Gastroesophageal sphincter (tissue), 4 donors: ENCODE measurements around the gene NRXN3. TPM values are rescaled to one million over a fixed set of nuclear protein-coding genes. Genes with fewer than 3 reads are reported as not detected.

Experiments used
- ATAC-seq: fragments of 150-250 bp; one replicate; pipeline ENCODE4 v1.9.1; 2016; ENCODE audit warnings: mild to moderate bottlenecking, moderate library complexity
- H3K27ac ChIP-seq, 4 donors: fragments of 200-600 bp; sonication (generic) in 3 of 4; 1 replicate in 3 of 4; 2 replicates in 1 of 4; pipeline ENCODE4 v1.5.1; 2016 to 2019
- H3K27me3 ChIP-seq: fragments of 200-600 bp; sonication (generic); one replicate; pipeline ENCODE4 v1.5.1; 2019
- H3K36me3 ChIP-seq, 2 donors: fragments of 200-600 bp; sonication (generic); one replicate each; pipeline ENCODE4 v1.5.1; 2019; ENCODE audit warnings: control low read depth in 1 of 2
- H3K4me1 ChIP-seq, 3 donors: fragments of 200-600 bp; sonication (generic); 1 replicate in 2 of 3; 2 replicates in 1 of 3; pipeline ENCODE4 v1.5.1; 2016 to 2019; ENCODE audit warnings: control low read depth in 2 of 3
- H3K4me3 ChIP-seq, 2 donors: fragments of 200-600 bp; sonication (generic); one replicate each; pipeline ENCODE4 v1.5.1; 2019; ENCODE audit warnings: mild to moderate bottlenecking in 1 of 2, moderate library complexity in 1 of 2
- H3K9me3 ChIP-seq, 3 donors: fragments of 200-600 bp; sonication (generic); one replicate each; pipeline ENCODE4 v1.5.1; 2017 to 2019; ENCODE audit warnings: control low read depth in 2 of 3
- CTCF ChIP-seq, 4 experiments: fragments of 200-600 bp in 2 of 4; fragments of 450-650 bp in 2 of 4; sonication (generic) in 1 of 4; IDR thresholded peaks; one replicate each; pipeline ENCODE4 v1.5.1; 2017 to 2019; ENCODE audit warnings: antibody characterized with exemption in 4 of 4, mild to moderate bottlenecking in 2 of 4, moderate library complexity in 2 of 4
- EP300 ChIP-seq: sonication (generic); formaldehyde crosslinking; IDR thresholded peaks from one replicate; pipeline ENCODE4 v1.6.1; 2017; ENCODE audit warnings: antibody characterized with exemption, mild to moderate bottlenecking
- POLR2A ChIP-seq, 2 donors: fragments of 450-650 bp; IDR thresholded peaks; one replicate each; pipeline ENCODE4 v1.6.1; 2017; ENCODE audit warnings: antibody characterized with exemption in 2 of 2, mild to moderate bottlenecking in 2 of 2, moderate library complexity in 1 of 2
- POLR2AphosphoS5 ChIP-seq: sonication (generic); formaldehyde crosslinking; IDR thresholded peaks from one replicate; pipeline ENCODE4 v1.6.1; 2017; ENCODE audit warnings: antibody characterized with exemption
- WGBS, 2 donors: methylation state at CpG; one replicate each; pipeline ENCODE4 v1.1.5; 2018; ENCODE audit warnings: low coverage in 1 of 2; 5-methylcytosine and 5-hydroxymethylcytosine counted together
- total RNA-seq, 4 donors: library from RNA; depleted of rRNA; stranded (reverse); fragments of >200 nt; gene quantifications; one replicate each; pipeline ENCODE4 v1.1.0, GENCODE V29; 2016

NRXN3 gene
- total RNA-seq, 4 donors from 2014 or later = 74.2 to 192 (median 98.2) TPM

DNA sequence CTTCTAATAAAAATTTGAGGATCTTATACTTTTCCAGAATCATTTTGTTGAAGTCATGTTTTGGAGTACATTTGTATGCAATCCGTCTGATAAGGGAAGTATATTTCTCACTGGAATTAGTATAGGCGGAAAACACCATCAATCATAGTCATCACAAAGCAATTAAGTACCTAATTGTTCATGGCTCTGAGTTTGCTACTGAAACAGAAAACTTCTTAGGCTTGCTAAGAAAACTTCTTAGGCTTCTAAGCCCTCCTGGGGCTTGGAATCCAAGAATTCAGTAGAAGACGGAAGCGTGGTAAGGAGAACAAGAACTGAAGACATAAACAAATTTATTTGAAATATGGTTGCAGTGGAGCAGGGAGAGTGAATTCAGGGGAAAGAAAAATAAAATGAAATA, 1404.9 kb downstream of the NRXN3 start:
- Histone ChIP-seq H3K27ac (no peak overlapping the region), H3K36me3 (no peaks in the 10 kb centered on the region), H3K27me3 (no peaks in the 10 kb centered on the region), H3K9me3 (no peaks in the 10 kb centered on the region), H3K4me3 (no peak overlapping the region), H3K4me1 (peaks cover 0 to 46% (median 0%) of the 10 kb centered on the region in 3 donors)
- WGBS, 2 donors = 39 to 40% methylated on average over 3 to 4 of the region's 4 CpGs
- ATAC-seq = no peak
- TF ChIP-seq POLR2AphosphoS5 (no peak), CTCF (IDR thresholded peaks at IDR 0.05) (no peak), EP300 (no peak), POLR2A (IDR thresholded peaks at IDR 0.05) (no peak)

DNA sequence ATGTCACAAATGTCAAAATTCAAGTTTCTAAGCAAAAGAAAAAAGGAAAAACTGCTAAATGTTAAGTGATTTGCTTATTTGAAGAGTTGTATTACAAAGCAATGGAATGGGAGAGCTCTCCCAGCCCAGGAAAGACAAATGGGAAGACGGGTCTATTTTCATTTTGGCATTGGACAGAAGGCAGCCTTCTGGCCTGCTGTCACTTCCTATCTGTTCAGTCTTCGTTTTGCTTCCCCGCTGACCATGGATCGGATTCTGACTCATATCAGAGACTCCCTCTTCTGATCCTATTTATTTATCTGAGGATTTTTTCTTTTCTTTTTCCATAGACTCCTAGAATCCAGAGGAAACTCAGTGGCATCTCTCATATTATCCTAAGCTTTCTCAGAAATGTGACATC, 1406.3 kb downstream of the NRXN3 start:
- no peak overlapping the region for H3K4me3 ChIP-seq
- no peaks in the 10 kb centered on the region for H3K9me3 ChIP-seq
- no peak for ATAC-seq
- no peaks in the 10 kb centered on the region for H3K36me3 ChIP-seq
- H3K4me1 ChIP-seq = peaks cover 0 to 52% (median 0%) of the 10 kb centered on the region in 3 donors
- WGBS, 2 donors = 37 to 40% methylated on average over 4 of the region's 4 CpGs
- no peaks in the 10 kb centered on the region for H3K27me3 ChIP-seq
- H3K27ac ChIP-seq = no peak overlapping the region
- TF ChIP-seq POLR2AphosphoS5 (no peak), CTCF (IDR thresholded peaks at IDR 0.05) (no peak), POLR2A (IDR thresholded peaks at IDR 0.05) (no peak), EP300 (no peak)

DNA sequence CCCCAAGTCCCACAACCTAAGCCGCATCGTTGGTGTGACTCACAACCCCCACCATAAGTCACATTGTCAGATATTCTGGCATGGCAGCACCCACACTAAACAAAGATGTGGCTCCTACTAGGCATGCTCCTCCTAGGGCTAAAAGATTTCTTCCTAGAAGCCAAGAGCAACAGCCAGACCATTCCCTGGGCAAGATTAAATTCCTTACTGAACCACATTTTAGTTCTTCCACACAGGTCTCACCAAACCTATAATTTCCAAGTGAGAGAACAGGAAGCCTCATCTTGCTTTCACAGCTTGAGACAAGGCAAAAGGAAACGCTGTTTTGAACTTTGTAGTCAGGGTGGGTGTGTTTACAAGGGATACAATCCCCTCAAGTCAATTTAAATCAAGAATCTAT, 1408.3 kb downstream of the NRXN3 start:
- no peaks in the 10 kb centered on the region for H3K27me3 ChIP-seq
- TF ChIP-seq POLR2A (IDR thresholded peaks at IDR 0.05) (no peak), POLR2AphosphoS5 (no peak), CTCF (IDR thresholded peaks at IDR 0.05) (no peak), EP300 (no peak)
- H3K9me3 ChIP-seq = no peaks in the 10 kb centered on the region
- no peak overlapping the region for H3K27ac ChIP-seq
- 60 to 76% methylated on average over 1 to 3 of the region's 3 CpGs for WGBS, 2 donors
- no peaks in the 10 kb centered on the region for H3K36me3 ChIP-seq
- no peak for ATAC-seq
- no peak overlapping the region for H3K4me3 ChIP-seq
- peaks cover 0 to 53% (median 3%) of the 10 kb centered on the region in 3 donors for H3K4me1 ChIP-seq

DNA sequence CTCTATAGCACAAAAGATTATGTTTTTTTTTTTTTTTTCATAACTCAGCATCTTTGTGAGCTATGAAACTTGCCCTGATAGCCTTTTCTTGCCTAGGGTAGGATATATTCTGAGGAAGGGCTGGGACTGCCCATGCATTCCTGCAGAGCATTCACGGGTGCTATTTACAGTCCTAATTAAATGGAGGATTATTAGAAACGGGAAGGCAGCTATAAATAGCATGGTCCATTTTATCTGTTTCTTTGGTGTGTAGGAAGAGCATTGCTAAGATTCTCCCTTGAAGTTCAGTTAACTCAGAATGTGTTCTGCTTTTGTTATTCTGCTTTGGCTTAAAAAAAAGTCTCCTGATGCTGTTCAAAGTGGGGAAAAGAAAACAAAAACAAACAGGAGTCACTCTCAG, 1410.2 kb downstream of the NRXN3 start:
- Histone ChIP-seq H3K36me3 (no peaks in the 10 kb centered on the region), H3K27ac (no peak overlapping the region), H3K4me1 (peaks cover 0 to 57% (median 3%) of the 10 kb centered on the region in 3 donors), H3K4me3 (no peak overlapping the region), H3K9me3 (no peaks in the 10 kb centered on the region), H3K27me3 (no peaks in the 10 kb centered on the region)
- ATAC-seq = no peak
- WGBS, 2 donors = 11 to 20% methylated on average over 2 of the region's 2 CpGs
- no peak for TF ChIP-seq POLR2A (IDR thresholded peaks at IDR 0.05)
- no peak for TF ChIP-seq EP300
- TF ChIP-seq POLR2AphosphoS5 = no peak
- no peak for TF ChIP-seq CTCF (IDR thresholded peaks at IDR 0.05)

DNA sequence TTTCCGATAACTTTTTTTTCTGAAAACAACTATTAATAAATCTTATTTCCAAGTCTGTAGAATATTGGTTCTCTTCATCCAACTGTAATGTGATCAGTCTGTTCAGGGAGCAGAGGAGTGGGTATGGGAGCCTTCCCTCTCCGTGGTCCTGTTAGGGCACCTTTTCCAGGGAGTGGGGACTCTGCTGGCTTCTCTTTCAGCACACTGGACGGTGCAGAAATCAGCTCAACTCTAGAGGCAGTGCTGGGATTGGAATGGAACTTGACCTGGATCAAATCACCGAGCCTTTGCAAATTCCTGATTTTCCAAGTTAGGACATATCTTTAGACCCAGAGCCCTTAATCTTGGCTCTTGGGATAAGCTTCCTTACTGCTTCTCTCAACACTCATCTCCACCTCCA, 1410.7 kb downstream of the NRXN3 start:
- peaks cover 0 to 55% (median 3%) of the 10 kb centered on the region in 3 donors for H3K4me1 ChIP-seq
- 73 to 100% methylated on average over 1 to 4 of the region's 4 CpGs for WGBS, 2 donors
- H3K9me3 ChIP-seq = no peaks in the 10 kb centered on the region
- no peak overlapping the region for H3K4me3 ChIP-seq
- H3K36me3 ChIP-seq = no peaks in the 10 kb centered on the region
- TF ChIP-seq CTCF (IDR thresholded peaks at IDR 0.05) = no peak
- TF ChIP-seq POLR2A (IDR thresholded peaks at IDR 0.05) = no peak
- TF ChIP-seq POLR2AphosphoS5 = no peak
- TF ChIP-seq EP300 = no peak
- no peak overlapping the region for H3K27ac ChIP-seq
- no peaks in the 10 kb centered on the region for H3K27me3 ChIP-seq
- ATAC-seq = no peak
